ENCODE results near the gene ELP5.
A peak's percentile ranks its signal among the peaks of the same experiment; 100 is the strongest.

Gene ELP5

GRCh38 chr17:7215136-7215638 lies 36.8 kb upstream of the ELP5 start:
- H3K9me3 Mint-ChIP-seq = no peaks in the 10 kb centered on the region
- no peak for DNase-seq (ENCODE audit: low spot score)
- no peaks in the 10 kb centered on the region for H3K36me3 Mint-ChIP-seq (ENCODE audit: low read depth)
- H3K27me3 Mint-ChIP-seq (ENCODE audit: low read depth) = peaks cover 19% of the 10 kb centered on the region
- peaks cover 52% of the 10 kb centered on the region for H3K4me1 Mint-ChIP-seq (ENCODE audit: low read depth)
- peak overlapping the region; percentile 95 for H3K27ac Mint-ChIP-seq
- peak overlapping the region; percentile 90 for H3K4me3 Mint-ChIP-seq

DNA sequence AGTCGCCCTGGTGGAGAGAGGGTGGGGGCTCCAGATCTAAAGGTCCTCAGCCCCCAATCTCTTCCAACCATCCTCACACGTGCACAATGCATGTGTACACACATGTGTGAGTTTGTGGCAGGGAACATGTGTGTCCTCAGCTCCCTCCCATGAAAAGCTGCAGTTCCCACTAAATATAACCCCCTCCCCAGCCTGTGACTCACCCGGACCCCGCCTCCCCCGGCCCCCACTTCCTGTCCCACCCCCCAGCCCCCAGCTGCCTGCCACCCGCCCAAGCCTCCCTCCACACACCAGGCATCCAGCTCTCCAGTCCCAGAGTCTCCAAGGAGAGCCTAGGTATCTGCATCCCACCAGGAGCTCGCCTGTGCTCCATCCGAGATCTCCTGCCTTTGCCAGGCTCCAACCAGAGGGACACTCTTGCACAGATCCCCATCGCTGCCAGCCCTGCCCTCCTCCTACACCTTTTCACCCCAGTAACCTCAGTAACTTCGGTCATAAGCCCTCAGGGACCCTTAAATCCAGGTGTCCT lies 36.3 kb upstream of the ELP5 start:
- DNase-seq (ENCODE audit: low spot score) = no peak
- peak overlapping the region; percentile 90 for H3K4me3 Mint-ChIP-seq
- no peak overlapping the region for H3K27ac Mint-ChIP-seq
- H3K4me1 Mint-ChIP-seq (ENCODE audit: low read depth) = peaks cover 57% of the 10 kb centered on the region
- peaks cover 15% of the 10 kb centered on the region for H3K27me3 Mint-ChIP-seq (ENCODE audit: low read depth)
- H3K9me3 Mint-ChIP-seq = no peaks in the 10 kb centered on the region
- H3K36me3 Mint-ChIP-seq (ENCODE audit: low read depth) = no peaks in the 10 kb centered on the region

DNA sequence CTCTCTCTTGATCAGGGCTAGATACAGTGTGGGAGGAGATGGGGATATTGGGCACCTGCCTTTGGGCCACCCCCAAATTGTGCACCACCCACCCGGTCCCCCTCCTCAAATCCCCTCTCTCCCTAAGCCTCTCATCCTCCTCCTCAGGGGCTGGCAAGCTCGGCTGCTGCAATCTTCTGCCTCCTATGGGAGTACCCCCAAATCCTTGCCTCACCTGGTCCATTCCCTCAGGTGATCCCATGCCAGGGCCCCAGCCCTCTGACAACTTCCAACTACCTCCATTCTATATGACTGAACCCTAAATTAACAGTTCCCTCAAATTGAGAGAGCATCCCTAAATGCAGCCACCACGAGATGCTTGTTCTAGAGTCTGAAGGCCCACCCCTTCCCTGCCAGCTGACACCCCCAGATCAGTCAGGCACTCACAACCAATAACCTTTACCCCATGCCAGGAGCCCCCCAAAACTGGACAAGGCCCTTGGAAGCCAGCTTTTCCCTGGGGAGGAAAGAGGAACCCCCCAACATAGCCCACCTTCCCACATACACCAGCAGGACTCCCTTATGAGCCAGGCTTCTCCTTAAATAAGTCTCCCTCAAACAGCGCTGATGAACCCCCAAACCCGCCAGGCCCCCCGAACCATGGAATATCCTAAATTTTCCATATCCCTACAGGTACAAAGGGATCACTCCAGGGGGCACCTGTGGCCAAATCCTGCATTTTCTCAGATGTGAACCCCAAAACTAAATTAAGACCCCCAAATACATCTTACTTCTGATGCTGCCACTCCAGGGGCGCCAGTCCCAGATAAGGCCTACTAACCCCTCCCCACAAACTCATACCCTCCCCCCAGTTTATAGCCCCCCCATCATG lies 35.5 kb upstream of the ELP5 start:
- Mint-ChIP-seq H3K4me1 (ENCODE audit: low read depth) (peaks cover 63% of the 10 kb centered on the region), H3K36me3 (ENCODE audit: low read depth) (peaks cover 6% of the 10 kb centered on the region), H3K27me3 (ENCODE audit: low read depth) (peaks cover 11% of the 10 kb centered on the region), H3K4me3 (peak overlapping the region; percentile 54), H3K27ac (peak overlapping the region; percentile 45), H3K9me3 (no peaks in the 10 kb centered on the region)
- no peak for DNase-seq (ENCODE audit: low spot score)

DNA sequence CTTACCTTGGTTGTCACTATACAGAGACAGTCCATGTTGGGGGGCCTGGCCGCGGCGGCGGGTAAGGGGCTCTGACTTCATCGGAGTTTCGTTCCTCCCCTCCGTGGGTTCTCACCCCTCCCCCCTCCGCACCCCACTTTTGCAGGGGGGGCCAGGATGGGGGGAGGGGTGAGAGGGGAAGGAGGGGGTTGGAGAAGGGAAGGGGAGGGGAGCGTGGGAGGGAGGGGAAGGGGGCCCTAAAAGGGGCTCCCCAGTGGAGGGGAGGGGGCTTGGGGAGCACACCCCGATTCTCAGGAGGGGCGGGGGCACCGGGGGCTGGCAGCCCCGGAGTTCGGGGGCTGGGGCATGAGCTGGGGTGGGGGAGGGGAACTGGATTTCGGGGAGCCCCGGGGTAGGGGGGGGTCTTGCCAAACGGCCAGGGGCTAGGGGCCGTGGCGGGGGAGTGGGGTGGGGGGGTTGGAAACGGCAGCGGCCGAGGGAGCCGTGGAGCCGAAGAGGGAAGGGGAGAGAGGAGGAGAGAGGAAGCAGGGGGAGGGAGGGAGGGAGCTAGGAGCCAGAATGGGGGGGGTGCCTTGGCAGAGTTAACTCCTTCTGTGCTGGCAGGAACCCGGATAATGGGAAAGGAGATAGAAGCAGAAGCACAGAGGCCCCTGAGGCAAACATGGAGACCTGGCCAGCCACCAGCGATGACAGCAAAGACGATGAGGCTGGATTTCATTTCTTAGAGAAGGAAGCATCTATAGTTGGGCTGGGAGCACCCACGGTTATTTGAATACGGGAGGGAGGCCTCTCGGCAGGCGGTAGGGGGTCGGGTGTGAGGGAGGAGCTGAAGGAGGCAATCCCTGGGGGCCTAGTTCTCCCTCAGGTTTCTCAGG lies 34.7 kb upstream of the ELP5 start:
- Mint-ChIP-seq H3K27me3 (ENCODE audit: low read depth) (peaks cover 6% of the 10 kb centered on the region), H3K4me3 (peak overlapping the region; percentile 91), H3K9me3 (no peaks in the 10 kb centered on the region), H3K4me1 (ENCODE audit: low read depth) (peaks cover 64% of the 10 kb centered on the region), H3K27ac (peak overlapping the region; percentile 75), H3K36me3 (ENCODE audit: low read depth) (peaks cover 8% of the 10 kb centered on the region)
- DNase-seq (ENCODE audit: low spot score) = no peak

- Mint-ChIP-seq H3K9me3 (no peaks in the 10 kb centered on the region), H3K4me1 (ENCODE audit: low read depth) (peaks cover 64% of the 10 kb centered on the region), H3K27ac (peak overlapping the region; percentile 49), H3K36me3 (ENCODE audit: low read depth) (peaks cover 12% of the 10 kb centered on the region), H3K27me3 (ENCODE audit: low read depth) (peaks cover 4% of the 10 kb centered on the region), H3K4me3 (peak overlapping the region; percentile 91)
- DNase-seq (ENCODE audit: low spot score) = no peak
These were observed 33.8 kb upstream of the ELP5 start for GRCh38 chr17:7218166-7218565.

- peak overlapping the region; percentile 62 for H3K27ac Mint-ChIP-seq
- H3K9me3 Mint-ChIP-seq = no peaks in the 10 kb centered on the region
- no peaks in the 10 kb centered on the region for H3K27me3 Mint-ChIP-seq (ENCODE audit: low read depth)
- H3K4me3 Mint-ChIP-seq = peak overlapping the region; percentile 91
- peaks cover 59% of the 10 kb centered on the region for H3K4me1 Mint-ChIP-seq (ENCODE audit: low read depth)
- DNase-seq (ENCODE audit: low spot score) = no peak
- peaks cover 18% of the 10 kb centered on the region for H3K36me3 Mint-ChIP-seq (ENCODE audit: low read depth)
These were observed 33.3 kb upstream of the ELP5 start for GRCh38 chr17:7218758-7219157.

GRCh38 chr17:7219229-7219811 lies 32.7 kb upstream of the ELP5 start:
- H3K27ac Mint-ChIP-seq = peak overlapping the region; percentile 91
- H3K9me3 Mint-ChIP-seq = no peaks in the 10 kb centered on the region
- no peak for DNase-seq (ENCODE audit: low spot score)
- H3K4me3 Mint-ChIP-seq = peak overlapping the region; percentile 91
- no peaks in the 10 kb centered on the region for H3K27me3 Mint-ChIP-seq (ENCODE audit: low read depth)
- H3K36me3 Mint-ChIP-seq (ENCODE audit: low read depth) = peaks cover 23% of the 10 kb centered on the region
- peaks cover 55% of the 10 kb centered on the region for H3K4me1 Mint-ChIP-seq (ENCODE audit: low read depth)

GRCh38 chr17:7219812-7220592 lies 32.0 kb upstream of the ELP5 start, which contains the start of the genes ACADVL and DLG4:
Gene ACADVL (plus strand): TSS chr17:7219938. CDS start chr17:7219985, 47 bp downstream.
Gene DLG4 (minus strand): TSS chr17:7219836.
- peak; percentile 90 for DNase-seq (ENCODE audit: low spot score)
- Mint-ChIP-seq H3K4me3 (peak within 1 kb of the TSS; percentile 91), H3K4me1 (ENCODE audit: low read depth) (peaks cover 50% of the 10 kb centered on the region)

DNA sequence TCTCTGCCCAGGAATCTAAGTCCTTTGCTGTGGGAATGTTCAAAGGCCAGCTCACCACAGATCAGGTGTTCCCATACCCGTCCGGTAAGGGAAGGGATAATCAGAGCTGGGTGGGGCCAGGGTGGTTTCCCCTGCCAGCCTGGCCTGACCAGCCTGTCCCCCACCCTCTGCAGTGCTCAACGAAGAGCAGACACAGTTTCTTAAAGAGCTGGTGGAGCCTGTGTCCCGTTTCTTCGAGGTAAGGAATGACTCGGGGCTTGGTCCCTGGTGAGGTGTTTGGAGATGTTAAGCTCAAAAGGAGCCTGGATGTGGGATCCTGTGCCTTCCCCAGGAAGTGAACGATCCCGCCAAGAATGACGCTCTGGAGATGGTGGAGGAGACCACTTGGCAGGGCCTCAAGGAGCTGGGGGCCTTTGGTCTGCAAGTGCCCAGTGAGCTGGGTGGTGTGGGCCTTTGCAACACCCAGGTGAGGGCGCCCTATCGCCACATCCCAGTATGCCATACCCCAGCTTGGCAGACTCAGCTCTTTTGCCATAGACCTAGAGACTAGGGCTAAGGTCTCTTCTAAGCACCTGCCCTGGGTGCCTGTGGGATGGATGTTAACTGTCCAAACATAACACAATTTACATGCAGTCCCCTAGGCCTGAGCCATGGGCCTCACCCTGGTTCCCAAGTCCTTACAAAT lies 31.3 kb upstream of the ELP5 start:
- DNase-seq (ENCODE audit: low spot score) = peak; percentile 54
- Mint-ChIP-seq H3K36me3 (ENCODE audit: low read depth) (peaks cover 26% of the 10 kb centered on the region), H3K27me3 (ENCODE audit: low read depth) (no peaks in the 10 kb centered on the region), H3K9me3 (no peaks in the 10 kb centered on the region), H3K27ac (peak overlapping the region; percentile 86), H3K4me3 (peak overlapping the region; percentile 91), H3K4me1 (ENCODE audit: low read depth) (peaks cover 44% of the 10 kb centered on the region)

More at GRCh38 chr17:7219812-7220592, 32.0 kb upstream of the ELP5 start, which contains the start of the genes ACADVL and DLG4:
- Mint-ChIP-seq H3K27me3 (ENCODE audit: low read depth) (no peaks in the 10 kb centered on the region), H3K27ac (peak within 1 kb of the TSS; percentile 91), H3K9me3 (no peaks in the 10 kb centered on the region), H3K36me3 (ENCODE audit: low read depth) (peaks cover 26% of the 10 kb centered on the region)

GRCh38 chr17:7221278-7222092 lies 30.5 kb upstream of the ELP5 start:
- Mint-ChIP-seq H3K9me3 (no peaks in the 10 kb centered on the region), H3K27me3 (ENCODE audit: low read depth) (no peaks in the 10 kb centered on the region), H3K4me3 (peak overlapping the region; percentile 91), H3K4me1 (ENCODE audit: low read depth) (peaks cover 37% of the 10 kb centered on the region), H3K36me3 (ENCODE audit: low read depth) (peaks cover 29% of the 10 kb centered on the region), H3K27ac (peak overlapping the region; percentile 86)
- no peak for DNase-seq (ENCODE audit: low spot score)

DNA sequence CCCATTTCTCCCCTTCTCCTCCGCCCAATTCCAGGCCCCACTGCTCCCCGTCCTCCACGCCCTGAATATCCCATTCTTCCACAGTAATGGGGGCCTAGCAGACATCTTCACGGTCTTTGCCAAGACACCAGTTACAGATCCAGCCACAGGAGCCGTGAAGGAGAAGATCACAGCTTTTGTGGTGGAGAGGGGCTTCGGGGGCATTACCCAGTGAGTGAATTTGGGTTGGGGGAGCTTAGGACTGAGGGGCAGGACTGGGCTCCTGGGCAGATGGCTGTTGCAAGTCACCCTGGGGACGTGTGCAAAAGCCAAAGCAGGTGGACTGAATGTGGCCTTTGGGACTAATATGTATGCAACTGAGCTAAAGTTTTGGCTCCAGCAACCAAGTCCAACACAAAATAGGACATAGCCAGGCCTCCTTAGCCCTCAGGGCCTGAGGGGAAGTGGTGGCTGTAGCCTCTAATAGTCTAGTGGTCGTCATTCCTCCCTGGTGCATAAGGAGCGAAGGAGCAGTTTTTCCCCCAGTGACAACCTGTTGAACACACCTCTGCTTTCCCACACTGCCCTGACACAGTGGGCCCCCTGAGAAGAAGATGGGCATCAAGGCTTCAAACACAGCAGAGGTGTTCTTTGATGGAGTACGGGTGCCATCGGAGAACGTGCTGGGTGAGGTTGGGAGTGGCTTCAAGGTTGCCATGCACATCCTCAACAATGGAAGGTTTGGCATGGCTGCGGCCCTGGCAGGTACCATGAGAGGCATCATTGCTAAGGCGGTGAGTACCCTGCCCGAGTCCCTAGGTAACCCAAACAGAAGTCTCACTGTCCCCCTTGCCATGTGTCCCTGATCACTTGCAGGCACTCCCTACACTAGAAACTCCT lies 29.7 kb upstream of the ELP5 start:
- Mint-ChIP-seq H3K4me1 (ENCODE audit: low read depth) (peaks cover 33% of the 10 kb centered on the region), H3K36me3 (ENCODE audit: low read depth) (peaks cover 29% of the 10 kb centered on the region), H3K27ac (no peak overlapping the region), H3K27me3 (ENCODE audit: low read depth) (no peaks in the 10 kb centered on the region), H3K4me3 (no peak overlapping the region), H3K9me3 (no peaks in the 10 kb centered on the region)
- no peak for DNase-seq (ENCODE audit: low spot score)

All from T-helper 2 cell treated with Interferon-gamma antibody and Interleukin-4, amounts not matched to agents 5 μg/mL and 100 μg/mL, for 36 hours (primary cell).